ENCODE data around the gene MAP1LC3B2.

The MAP1LC3B2 gene

GRCh38 chr12:116541547-116542344 lies 17.4 kb upstream of the MAP1LC3B2 start:
- DNase-seq (ENCODE audit: low read depth): no peak

GRCh38 chr12:116542345-116542956 lies 16.7 kb upstream of the MAP1LC3B2 start:
- H3K4me3 ChIP-seq (ENCODE audit: low read depth, low read length): no peak overlapping the region
- no peak for TF ChIP-seq CTCF (IDR thresholded peaks at IDR 0.05; ENCODE audit: low read depth, low read length, missing control alignments)
- DNase-seq (ENCODE audit: low read depth): no peak

More at GRCh38 chr12:116541547-116542344, 17.4 kb upstream of the MAP1LC3B2 start:
- H3K4me3 ChIP-seq (ENCODE audit: low read depth, low read length): no peak overlapping the region
- TF ChIP-seq CTCF (IDR thresholded peaks at IDR 0.05; ENCODE audit: low read depth, low read length, missing control alignments): no peak

GRCh38 chr12:116544656-116545055 lies 14.5 kb upstream of the MAP1LC3B2 start:
- no peak overlapping the region for H3K4me3 ChIP-seq (ENCODE audit: low read depth, low read length)
- TF ChIP-seq CTCF (IDR thresholded peaks at IDR 0.05; ENCODE audit: low read depth, low read length, missing control alignments): no peak
- no peak for DNase-seq (ENCODE audit: low read depth)

GRCh38 chr12:116545144-116545543 lies 14.0 kb upstream of the MAP1LC3B2 start:
- H3K4me3 ChIP-seq (ENCODE audit: low read depth, low read length): no peak overlapping the region
- TF ChIP-seq CTCF (IDR thresholded peaks at IDR 0.05; ENCODE audit: low read depth, low read length, missing control alignments): no peak
- no peak for DNase-seq (ENCODE audit: low read depth)

- TF ChIP-seq CTCF (IDR thresholded peaks at IDR 0.05; ENCODE audit: low read depth, low read length, missing control alignments): no peak
- H3K4me3 ChIP-seq (ENCODE audit: low read depth, low read length): no peak overlapping the region
- no peak for DNase-seq (ENCODE audit: low read depth)
Measured at GRCh38 chr12:116545936-116546335, 13.2 kb upstream of the MAP1LC3B2 start.

GRCh38 chr12:116547955-116548501 lies 11.2 kb upstream of the MAP1LC3B2 start:
- DNase-seq (ENCODE audit: low read depth): no peak
- H3K4me3 ChIP-seq (ENCODE audit: low read depth, low read length): no peak overlapping the region
- TF ChIP-seq CTCF (IDR thresholded peaks at IDR 0.05; ENCODE audit: low read depth, low read length, missing control alignments): no peak
